ENCODE measurements around the gene TBL1X. TPM values are rescaled to one million over a fixed set of nuclear protein-coding genes. Genes with fewer than 3 reads are reported as not detected.
"Not testable (repeated sequence)": the region's sequence is repeated elsewhere in the genome, so short reads cannot be mapped to it uniquely, and the experiment has no call there.

The TBL1X gene
- total RNA-seq, 1 donor from 2014 or later, result 6.3 TPM

- Histone ChIP-seq H3K36me3 (ENCODE audit: control insufficient read depth in 3 of 3, insufficient read depth in 3 of 3, low read length in 3 of 3) (no peaks in the 10 kb centered on the region), H3K27me3 (ENCODE audit: control insufficient read depth in 3 of 3, insufficient read depth in 3 of 3, low read length in 3 of 3) (no peaks in the 10 kb centered on the region), H3K4me3 (ENCODE audit: low read length in 3 of 3) (no peak overlapping the region), H3K4me1 (ENCODE audit: control insufficient read depth in 3 of 3, insufficient read depth in 3 of 3, low read length in 3 of 3) (no peaks in the 10 kb centered on the region), H3K9me3 (ENCODE audit: control insufficient read depth in 3 of 3, low read length in 3 of 3) (no peaks in the 10 kb centered on the region), H3K9ac (ENCODE audit: low read depth in 1 of 3, low read length in 3 of 3) (no peak overlapping the region), H3K27ac (ENCODE audit: low read depth, low read length) (no peak overlapping the region)
Observed at GRCh38 chrX:9747644-9748043, 282.8 kb downstream of the TBL1X start.

GRCh38 chrX:9749146-9749692 lies 284.4 kb downstream of the TBL1X start:
- no peak overlapping the region for H3K4me3 ChIP-seq (ENCODE audit: low read length in 3 of 3)
- H3K27ac ChIP-seq (ENCODE audit: low read depth, low read length), result no peak overlapping the region
- H3K36me3 ChIP-seq (ENCODE audit: control insufficient read depth in 3 of 3, insufficient read depth in 3 of 3, low read length in 3 of 3), result no peaks in the 10 kb centered on the region
- no peaks in the 10 kb centered on the region for H3K9me3 ChIP-seq (ENCODE audit: control insufficient read depth in 3 of 3, low read length in 3 of 3)
- H3K9ac ChIP-seq (ENCODE audit: low read depth in 1 of 3, low read length in 3 of 3), result no peak overlapping the region
- H3K4me1 ChIP-seq (ENCODE audit: control insufficient read depth in 3 of 3, insufficient read depth in 3 of 3, low read length in 3 of 3), result no peaks in the 10 kb centered on the region
- no peaks in the 10 kb centered on the region for H3K27me3 ChIP-seq (ENCODE audit: control insufficient read depth in 3 of 3, insufficient read depth in 3 of 3, low read length in 3 of 3)

GRCh38 chrX:9757366-9757765 lies 292.5 kb downstream of the TBL1X start:
- H3K27ac ChIP-seq (ENCODE audit: low read depth, low read length), result no peak overlapping the region
- no peak overlapping the region for H3K9ac ChIP-seq (ENCODE audit: low read depth in 1 of 3, low read length in 3 of 3)
- no peaks in the 10 kb centered on the region for H3K36me3 ChIP-seq (ENCODE audit: control insufficient read depth in 3 of 3, insufficient read depth in 3 of 3, low read length in 3 of 3)
- H3K4me1 ChIP-seq (ENCODE audit: control insufficient read depth in 3 of 3, insufficient read depth in 3 of 3, low read length in 3 of 3), result no peaks in the 10 kb centered on the region
- no peaks in the 10 kb centered on the region for H3K27me3 ChIP-seq (ENCODE audit: control insufficient read depth in 3 of 3, insufficient read depth in 3 of 3, low read length in 3 of 3)
- H3K9me3 ChIP-seq (ENCODE audit: control insufficient read depth in 3 of 3, low read length in 3 of 3), result no peaks in the 10 kb centered on the region
- no peak overlapping the region for H3K4me3 ChIP-seq (ENCODE audit: low read length in 3 of 3)

- Histone ChIP-seq H3K27ac (ENCODE audit: low read depth, low read length) (no peak overlapping the region), H3K4me1 (ENCODE audit: control insufficient read depth in 3 of 3, insufficient read depth in 3 of 3, low read length in 3 of 3) (no peaks in the 10 kb centered on the region), H3K27me3 (ENCODE audit: control insufficient read depth in 3 of 3, insufficient read depth in 3 of 3, low read length in 3 of 3) (no peaks in the 10 kb centered on the region), H3K9me3 (ENCODE audit: control insufficient read depth in 3 of 3, low read length in 3 of 3) (no peaks in the 10 kb centered on the region), H3K9ac (ENCODE audit: low read depth in 1 of 3, low read length in 3 of 3) (no peak overlapping the region), H3K4me3 (ENCODE audit: low read length in 3 of 3) (no peak overlapping the region), H3K36me3 (ENCODE audit: control insufficient read depth in 3 of 3, insufficient read depth in 3 of 3, low read length in 3 of 3) (no peaks in the 10 kb centered on the region)
Observed at GRCh38 chrX:9758021-9758638, 293.3 kb downstream of the TBL1X start.

- no peaks in the 10 kb centered on the region for H3K4me1 ChIP-seq (ENCODE audit: control insufficient read depth in 3 of 3, insufficient read depth in 3 of 3, low read length in 3 of 3)
- no peak overlapping the region for H3K4me3 ChIP-seq (ENCODE audit: low read length in 3 of 3)
- no peaks in the 10 kb centered on the region for H3K9me3 ChIP-seq (ENCODE audit: control insufficient read depth in 3 of 3, low read length in 3 of 3)
- H3K9ac ChIP-seq (ENCODE audit: low read depth in 1 of 3, low read length in 3 of 3), result no peak overlapping the region
- H3K27ac ChIP-seq (ENCODE audit: low read depth, low read length), result no peak overlapping the region
- H3K36me3 ChIP-seq (ENCODE audit: control insufficient read depth in 3 of 3, insufficient read depth in 3 of 3, low read length in 3 of 3), result no peaks in the 10 kb centered on the region
- peaks cover 0 to 7% (median 0%) of the 10 kb centered on the region in 3 donors for H3K27me3 ChIP-seq (ENCODE audit: control insufficient read depth in 3 of 3, insufficient read depth in 3 of 3, low read length in 3 of 3)
Observed at GRCh38 chrX:9759337-9759736, 294.5 kb downstream of the TBL1X start.

- H3K36me3 ChIP-seq (ENCODE audit: control insufficient read depth in 3 of 3, insufficient read depth in 3 of 3, low read length in 3 of 3), result no peaks in the 10 kb centered on the region
- no peak overlapping the region for H3K27ac ChIP-seq (ENCODE audit: low read depth, low read length)
- peaks cover 0 to 10% (median 10%) of the 10 kb centered on the region in 3 donors for H3K27me3 ChIP-seq (ENCODE audit: control insufficient read depth in 3 of 3, insufficient read depth in 3 of 3, low read length in 3 of 3)
- no peak overlapping the region for H3K4me3 ChIP-seq (ENCODE audit: low read length in 3 of 3)
- no peaks in the 10 kb centered on the region for H3K4me1 ChIP-seq (ENCODE audit: control insufficient read depth in 3 of 3, insufficient read depth in 3 of 3, low read length in 3 of 3)
- H3K9me3 ChIP-seq (ENCODE audit: control insufficient read depth in 3 of 3, low read length in 3 of 3), result no peaks in the 10 kb centered on the region
- no peak overlapping the region for H3K9ac ChIP-seq (ENCODE audit: low read depth in 1 of 3, low read length in 3 of 3)
Observed at GRCh38 chrX:9765072-9765736, 300.3 kb downstream of the TBL1X start.

GRCh38 chrX:9765737-9766097 lies 300.9 kb downstream of the TBL1X start, which contains the start of gene GPR143:
Gene GPR143, minus strand, starts transcription at chrX:9765847. Its CDS starts 30 bp downstream, at chrX:9765817.
- Histone ChIP-seq H3K4me1 (ENCODE audit: control insufficient read depth in 3 of 3, insufficient read depth in 3 of 3, low read length in 3 of 3) (no peaks in the 10 kb centered on the region), H3K27me3 (ENCODE audit: control insufficient read depth in 3 of 3, insufficient read depth in 3 of 3, low read length in 3 of 3) (peaks cover 0 to 10% (median 10%) of the 10 kb centered on the region in 3 donors), H3K9me3 (ENCODE audit: control insufficient read depth in 3 of 3, low read length in 3 of 3) (no peaks in the 10 kb centered on the region), H3K4me3 (ENCODE audit: low read length in 3 of 3) (no peak within 1 kb of the TSS), H3K9ac (ENCODE audit: low read depth in 1 of 3, low read length in 3 of 3) (no peak within 1 kb of the TSS), H3K36me3 (ENCODE audit: control insufficient read depth in 3 of 3, insufficient read depth in 3 of 3, low read length in 3 of 3) (no peaks in the 10 kb centered on the region), H3K27ac (ENCODE audit: low read depth, low read length) (no peak within 1 kb of the TSS)

GRCh38 chrX:9767375-9767774 lies 302.5 kb downstream of the TBL1X start:
- no peaks in the 10 kb centered on the region for H3K9me3 ChIP-seq (ENCODE audit: control insufficient read depth in 3 of 3, low read length in 3 of 3)
- H3K9ac ChIP-seq (ENCODE audit: low read depth in 1 of 3, low read length in 3 of 3), result no peak overlapping the region
- H3K27me3 ChIP-seq (ENCODE audit: control insufficient read depth in 3 of 3, insufficient read depth in 3 of 3, low read length in 3 of 3), result peaks cover 0 to 10% (median 10%) of the 10 kb centered on the region in 3 donors
- no peaks in the 10 kb centered on the region for H3K4me1 ChIP-seq (ENCODE audit: control insufficient read depth in 3 of 3, insufficient read depth in 3 of 3, low read length in 3 of 3)
- no peak overlapping the region for H3K4me3 ChIP-seq (ENCODE audit: low read length in 3 of 3)
- H3K36me3 ChIP-seq (ENCODE audit: control insufficient read depth in 3 of 3, insufficient read depth in 3 of 3, low read length in 3 of 3), result no peaks in the 10 kb centered on the region
- H3K27ac ChIP-seq (ENCODE audit: low read depth, low read length), result no peak overlapping the region

GRCh38 chrX:9768321-9768839 lies 303.5 kb downstream of the TBL1X start:
- H3K27ac ChIP-seq (ENCODE audit: low read depth, low read length); H3K27me3 ChIP-seq (ENCODE audit: control insufficient read depth in 3 of 3, insufficient read depth in 3 of 3, low read length in 3 of 3); H3K4me3 ChIP-seq (ENCODE audit: low read length in 3 of 3); H3K4me1 ChIP-seq (ENCODE audit: control insufficient read depth in 3 of 3, insufficient read depth in 3 of 3, low read length in 3 of 3); H3K9me3 ChIP-seq (ENCODE audit: control insufficient read depth in 3 of 3, low read length in 3 of 3); H3K36me3 ChIP-seq (ENCODE audit: control insufficient read depth in 3 of 3, insufficient read depth in 3 of 3, low read length in 3 of 3); H3K9ac ChIP-seq (ENCODE audit: low read depth in 1 of 3, low read length in 3 of 3): not testable (repeated sequence)

- no peak overlapping the region for H3K9ac ChIP-seq (ENCODE audit: low read depth in 1 of 3, low read length in 3 of 3)
- no peak overlapping the region for H3K4me3 ChIP-seq (ENCODE audit: low read length in 3 of 3)
- no peak overlapping the region for H3K27ac ChIP-seq (ENCODE audit: low read depth, low read length)
- no peaks in the 10 kb centered on the region for H3K4me1 ChIP-seq (ENCODE audit: control insufficient read depth in 3 of 3, insufficient read depth in 3 of 3, low read length in 3 of 3)
- peaks cover 0 to 6% (median 0%) of the 10 kb centered on the region in 3 donors for H3K27me3 ChIP-seq (ENCODE audit: control insufficient read depth in 3 of 3, insufficient read depth in 3 of 3, low read length in 3 of 3)
- no peaks in the 10 kb centered on the region for H3K36me3 ChIP-seq (ENCODE audit: control insufficient read depth in 3 of 3, insufficient read depth in 3 of 3, low read length in 3 of 3)
- H3K9me3 ChIP-seq (ENCODE audit: control insufficient read depth in 3 of 3, low read length in 3 of 3), result no peaks in the 10 kb centered on the region
Observed at GRCh38 chrX:9770319-9770718, 305.5 kb downstream of the TBL1X start.
